C4-2B (cell line): ENCODE data around the gene SIK2.

Experiments used
- ZFX ChIP-seq: fragments of 450-650 bp; IDR thresholded peaks from 2 replicates; pipeline ENCODE4 v1.6.1; 2017
- TF ChIP-seq, protein P1 (sequence below): fragments of 450-650 bp; conservative IDR thresholded peaks from 2 replicates; pipeline ENCODE4 v1.5.1; 2017; ENCODE audit warnings: mild to moderate bottlenecking

DNA sequence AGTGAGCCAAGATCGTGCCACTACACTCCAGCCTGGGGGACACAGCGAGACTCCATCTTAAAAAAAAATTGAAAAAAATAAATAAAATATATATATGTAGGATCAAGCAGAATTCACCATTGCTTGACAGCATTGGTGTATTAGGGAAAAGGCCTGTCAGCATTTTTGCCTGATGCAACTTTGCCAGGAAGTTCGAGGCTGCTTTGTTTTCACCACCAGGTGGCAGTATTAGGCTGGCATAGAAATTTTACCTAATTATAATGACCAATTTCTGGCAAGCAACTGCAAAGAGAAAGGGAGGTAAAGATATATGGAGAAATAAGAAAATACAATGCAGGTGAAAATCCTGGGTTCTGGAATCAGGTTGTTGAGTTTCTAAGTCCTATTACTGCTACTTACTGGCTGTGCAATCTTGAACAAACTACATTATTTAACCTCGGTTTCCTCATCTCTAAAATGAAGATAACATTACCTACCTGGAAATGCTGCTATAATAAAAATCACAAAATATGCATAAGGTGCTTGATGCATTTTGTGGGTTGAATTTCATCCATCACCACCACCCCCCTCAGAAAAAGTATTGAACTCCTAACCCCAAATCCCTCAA, 37.0 kb upstream of the SIK2 start:
- TF ChIP-seq, protein P1, sequence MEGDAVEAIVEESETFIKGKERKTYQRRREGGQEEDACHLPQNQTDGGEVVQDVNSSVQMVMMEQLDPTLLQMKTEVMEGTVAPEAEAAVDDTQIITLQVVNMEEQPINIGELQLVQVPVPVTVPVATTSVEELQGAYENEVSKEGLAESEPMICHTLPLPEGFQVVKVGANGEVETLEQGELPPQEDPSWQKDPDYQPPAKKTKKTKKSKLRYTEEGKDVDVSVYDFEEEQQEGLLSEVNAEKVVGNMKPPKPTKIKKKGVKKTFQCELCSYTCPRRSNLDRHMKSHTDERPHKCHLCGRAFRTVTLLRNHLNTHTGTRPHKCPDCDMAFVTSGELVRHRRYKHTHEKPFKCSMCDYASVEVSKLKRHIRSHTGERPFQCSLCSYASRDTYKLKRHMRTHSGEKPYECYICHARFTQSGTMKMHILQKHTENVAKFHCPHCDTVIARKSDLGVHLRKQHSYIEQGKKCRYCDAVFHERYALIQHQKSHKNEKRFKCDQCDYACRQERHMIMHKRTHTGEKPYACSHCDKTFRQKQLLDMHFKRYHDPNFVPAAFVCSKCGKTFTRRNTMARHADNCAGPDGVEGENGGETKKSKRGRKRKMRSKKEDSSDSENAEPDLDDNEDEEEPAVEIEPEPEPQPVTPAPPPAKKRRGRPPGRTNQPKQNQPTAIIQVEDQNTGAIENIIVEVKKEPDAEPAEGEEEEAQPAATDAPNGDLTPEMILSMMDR: peak; percentile 94
- TF ChIP-seq ZFX: no peak
